HuH-7 (cell line): Measurements from ENCODE around the gene TRAIP.
"Not testable (repeated sequence)": the region's sequence is repeated elsewhere in the genome, so short reads cannot be mapped to it uniquely, and the experiment has no call there.

Experiments
- DNase-seq: peaks from one replicate; pipeline ENCODE4 v3.0.0; 2011; ENCODE audit warnings: low spot score

Gene TRAIP

DNA sequence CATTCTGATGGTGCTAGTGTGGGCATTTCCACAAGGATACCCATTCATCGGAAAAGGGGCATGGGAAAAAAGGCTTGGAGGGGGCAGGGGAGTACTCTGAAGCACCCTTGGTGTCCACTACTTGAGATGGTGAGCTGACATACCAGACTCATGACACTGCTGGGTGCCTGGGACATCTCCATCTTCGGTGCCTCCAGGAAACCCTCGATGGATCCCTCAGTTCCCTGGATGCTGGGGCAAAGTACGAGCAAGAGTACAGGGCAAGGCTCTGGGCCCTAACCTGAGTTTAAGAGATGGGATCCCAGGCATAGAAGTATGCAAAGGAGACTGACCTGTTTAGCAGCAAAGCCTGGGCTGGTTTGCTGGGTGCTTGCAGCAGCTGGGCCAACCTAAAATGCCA lies 64.8 kb downstream of the TRAIP start:
- DNase-seq = no peak

GRCh38 chr3:49790626-49791411 lies 65.5 kb downstream of the TRAIP start:
- DNase-seq = no peak

DNA sequence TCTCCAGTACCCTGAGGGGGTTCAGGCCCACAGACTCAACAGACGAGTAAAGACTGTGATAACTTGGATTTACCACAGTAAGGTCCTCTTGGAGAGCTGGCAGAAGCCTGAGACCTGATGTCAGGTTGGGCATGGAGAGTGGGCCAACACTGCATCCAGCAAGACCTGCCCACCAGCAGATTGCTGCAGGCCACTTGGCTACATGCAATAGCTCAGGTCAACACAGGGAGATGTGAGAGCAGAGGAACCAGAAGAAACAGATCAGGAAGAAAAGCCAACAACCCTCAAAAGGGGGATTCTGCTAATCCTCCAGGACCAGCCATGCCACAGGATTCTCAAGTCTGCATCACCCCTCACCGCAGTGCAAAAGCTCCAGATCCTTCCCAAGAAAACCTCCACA lies 68.3 kb downstream of the TRAIP start:
- DNase-seq = no peak

DNA sequence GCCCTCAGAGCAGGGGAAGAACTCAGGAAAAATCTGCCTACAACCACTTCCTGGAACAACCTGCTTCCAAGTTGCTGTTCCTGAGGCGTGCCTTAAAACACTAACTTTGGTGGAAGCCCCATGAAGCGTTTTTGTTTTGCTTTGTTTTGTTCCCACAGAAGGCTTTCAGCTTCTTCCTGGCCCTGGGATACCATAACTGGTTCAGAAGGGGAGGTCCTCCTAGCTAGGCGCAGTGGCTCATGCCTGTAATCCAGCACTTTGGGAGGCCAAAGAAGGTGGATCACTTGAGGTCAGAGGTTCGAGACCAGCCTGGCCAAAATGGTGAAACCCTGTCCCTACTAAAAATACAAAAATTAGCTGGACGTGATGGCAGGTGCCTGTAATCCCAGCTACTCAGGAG lies 68.8 kb downstream of the TRAIP start:
- no peak for DNase-seq

DNA sequence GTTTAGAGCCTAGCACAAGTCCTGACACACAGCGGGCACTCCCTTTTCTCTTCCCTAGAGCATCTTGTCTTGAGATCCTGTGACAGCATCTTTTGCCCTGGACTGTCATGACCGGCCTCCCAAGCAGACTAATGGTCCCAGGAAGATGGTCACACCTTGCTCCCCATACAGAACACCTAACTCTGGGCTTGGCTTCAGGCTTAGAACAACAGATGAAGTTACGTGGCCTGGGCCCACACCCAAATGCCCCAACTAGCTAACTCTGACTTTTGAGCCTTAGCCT lies 69.2 kb downstream of the TRAIP start:
- no peak for DNase-seq

DNA sequence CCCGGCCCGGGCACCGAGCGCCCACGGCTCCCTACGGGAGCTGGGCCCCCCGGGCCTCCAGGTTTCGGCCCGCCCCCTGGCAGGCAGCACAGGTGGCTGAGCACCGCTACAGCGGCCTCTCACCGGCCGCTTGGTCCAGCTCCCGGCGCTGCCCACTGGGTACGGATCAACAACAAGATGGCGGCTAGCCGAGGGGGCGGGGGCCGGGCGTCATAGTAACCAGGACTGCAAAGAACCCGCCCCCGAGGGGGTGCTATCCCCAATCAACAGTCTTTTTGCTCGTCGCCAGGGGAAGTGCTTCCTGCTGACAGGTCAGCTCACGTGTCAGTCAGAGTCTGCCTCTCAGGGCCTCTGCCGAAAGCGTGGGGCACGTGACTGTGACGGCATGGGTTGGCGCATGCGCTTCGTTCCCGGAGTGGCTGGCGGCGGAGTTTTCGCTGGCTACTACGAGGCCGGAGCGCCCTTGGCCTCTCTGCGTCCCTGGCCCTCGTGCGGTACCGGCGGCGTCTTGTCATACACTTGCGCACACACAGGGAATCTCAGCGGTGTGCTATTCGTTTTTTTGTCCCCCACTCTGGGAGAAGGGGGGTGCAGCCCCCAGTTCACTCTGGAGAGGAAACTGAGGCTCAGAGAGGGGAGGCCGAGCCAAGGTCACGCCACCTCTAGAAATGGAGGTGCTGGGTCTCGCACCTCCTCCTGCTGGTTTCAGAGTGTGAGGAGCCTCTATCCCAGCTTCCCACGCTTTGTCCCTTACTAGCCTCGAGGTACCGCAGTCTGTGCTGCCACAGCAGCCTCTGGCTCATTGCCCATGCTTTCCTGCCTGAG lies 69.8 kb downstream of the TRAIP start, which contains the start of gene IP6K1:
Gene IP6K1, minus strand, starts transcription at position 186 of the 825 bp plus-strand sequence. CDS start 38,502 bp downstream, outside the sequence.
- peak; percentile 99 for DNase-seq

- peak; percentile 40 for DNase-seq
These were observed 70.6 kb downstream of the TRAIP start for GRCh38 chr3:49785565-49786356.

DNA sequence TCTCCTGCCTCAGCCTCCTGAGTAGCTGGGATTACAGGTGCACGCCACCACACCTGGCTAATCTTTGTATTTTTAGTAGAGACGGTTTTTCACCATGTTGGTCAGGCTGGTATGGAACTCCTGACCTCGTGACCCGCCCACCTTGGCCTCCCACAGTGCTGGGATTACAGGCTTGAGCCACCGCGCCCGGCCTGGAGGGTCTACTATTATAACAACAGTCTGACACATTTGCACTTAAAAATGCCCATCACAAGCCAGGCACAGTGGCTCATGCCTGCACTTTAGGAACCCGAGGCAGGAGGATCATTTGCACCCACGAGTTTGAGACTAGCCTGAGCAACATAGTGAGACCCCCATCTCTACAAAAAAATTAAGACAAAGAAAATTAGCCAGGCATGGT lies 74.1 kb downstream of the TRAIP start:
- DNase-seq = not testable (repeated sequence)

GRCh38 chr3:49781415-49782199 lies 74.8 kb downstream of the TRAIP start:
- no peak for DNase-seq

DNA sequence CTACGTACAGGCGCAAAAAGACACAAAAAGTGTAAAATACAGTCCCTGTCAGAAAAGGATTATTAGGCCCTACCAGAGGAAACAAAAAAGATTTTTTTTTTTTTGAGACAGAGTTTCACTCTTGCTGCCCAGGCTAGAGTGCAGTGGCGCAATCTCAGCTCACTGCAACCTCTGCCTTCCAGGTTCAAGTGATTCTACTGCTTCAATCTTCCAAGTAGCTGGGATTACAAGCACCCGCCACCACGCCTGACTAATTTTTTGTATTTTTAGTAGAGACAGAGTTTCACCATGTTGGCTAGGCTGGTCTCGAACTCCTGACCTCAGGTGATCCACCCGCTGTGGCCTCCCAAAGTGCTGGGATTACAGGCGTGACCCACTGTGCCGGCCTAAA lies 75.4 kb downstream of the TRAIP start:
- DNase-seq = not testable (repeated sequence)

DNA sequence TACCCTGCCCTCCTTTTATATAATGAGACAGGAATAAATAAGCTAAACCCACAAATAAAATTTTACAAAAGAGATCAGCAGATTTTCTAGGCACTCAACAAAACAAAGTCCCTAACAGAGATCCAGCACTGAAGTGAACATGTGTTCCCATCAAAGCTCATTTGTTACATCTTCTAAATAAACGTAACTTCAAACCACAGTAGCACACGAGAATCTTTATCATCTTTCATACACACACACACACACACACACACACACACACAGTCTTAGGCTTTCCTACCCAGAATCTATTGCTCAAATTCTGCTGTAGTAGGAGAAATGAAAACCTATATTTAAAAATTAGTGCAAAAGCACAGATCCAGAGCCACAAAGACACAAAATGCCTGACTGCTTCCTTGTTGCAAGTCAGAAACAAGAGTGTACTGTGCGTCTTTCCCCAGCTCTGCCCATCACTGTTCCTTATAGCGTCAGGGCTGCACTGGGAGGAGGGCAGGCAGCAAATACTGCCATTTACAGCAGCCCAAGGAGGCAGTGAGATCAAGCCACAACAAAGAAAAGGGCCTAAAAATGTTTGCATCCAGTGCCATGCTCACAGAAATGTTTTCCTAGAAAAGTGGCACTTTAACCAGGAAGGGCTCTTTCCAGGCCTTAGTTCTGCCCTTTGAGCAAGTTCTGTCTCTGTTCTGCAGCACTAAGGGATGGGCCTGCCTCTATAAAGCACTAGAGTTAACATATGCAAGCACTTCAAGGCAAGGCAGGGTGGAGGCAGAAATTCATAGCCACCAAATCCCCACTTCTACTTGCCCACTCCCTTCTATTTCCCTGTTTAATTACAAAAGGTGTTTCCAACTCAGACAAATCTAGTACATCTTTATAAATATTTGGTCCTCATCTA lies 76.0 kb downstream of the TRAIP start:
- no peak for DNase-seq

GRCh38 chr3:49779358-49780079 lies 76.8 kb downstream of the TRAIP start:
- DNase-seq = no peak
